Measurements from ENCODE around the gene WRAP73.

DNA sequence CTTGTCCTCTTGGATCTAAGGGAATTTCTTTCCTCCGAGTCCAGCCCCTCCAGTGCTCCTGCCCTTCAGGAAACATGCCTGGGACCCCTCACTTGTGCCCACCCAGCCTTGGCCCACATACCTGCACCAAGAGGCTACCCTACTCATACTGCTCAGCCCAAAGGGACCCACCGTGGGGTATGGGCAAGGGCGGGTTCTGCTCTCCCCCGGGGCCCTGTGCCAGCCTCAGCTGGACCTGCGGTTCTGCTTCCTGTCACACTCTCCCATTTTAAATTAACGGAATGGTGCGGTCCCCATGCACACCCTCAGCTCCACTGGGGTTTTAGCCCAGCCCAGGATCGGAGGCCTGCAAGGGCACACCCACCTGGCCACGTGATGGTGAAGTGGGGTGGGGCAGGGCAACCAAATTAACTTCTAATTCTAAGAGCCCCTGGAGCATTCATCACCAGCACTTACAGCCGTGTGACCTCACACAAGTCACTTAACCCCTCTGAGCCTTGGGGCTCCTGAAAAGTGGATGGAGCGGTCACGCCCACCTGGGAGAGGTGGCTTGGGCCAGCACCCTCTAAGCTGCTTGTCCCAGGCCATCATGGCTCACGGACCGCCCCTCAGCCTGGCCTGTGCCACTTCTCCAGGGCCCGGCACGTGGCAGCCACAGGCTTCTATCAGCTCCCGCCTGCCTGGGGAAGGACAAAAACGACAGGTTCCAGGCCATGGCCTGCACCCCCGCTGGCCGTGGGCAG is 30.8 kb upstream of the WRAP73 start:
- TF ChIP-seq CTCF (IDR thresholded peaks at IDR 0.05) = no peak
- no peak for TF ChIP-seq POLR2A (IDR thresholded peaks at IDR 0.05)
- no peak for TF ChIP-seq POLR2AphosphoS5 (IDR thresholded peaks at IDR 0.05)
- no peak for TF ChIP-seq EP300 (IDR thresholded peaks at IDR 0.05)
